Breast epithelium (tissue), 4 donors: ENCODE measurements around the gene ADAM22. TPM values are rescaled to one million over a fixed set of nuclear protein-coding genes. Genes with fewer than 3 reads are reported as not detected.

Experiments used
- DNase-seq, 2 donors: peaks; one replicate each; pipeline ENCODE4 v3.0.0-alpha.2; 2019; ENCODE audit warnings: low spot score in 2 of 2
- H3K27ac ChIP-seq, 2 donors: fragments of 200-600 bp; sonication (generic) in 1 of 2; one replicate each; pipeline ENCODE4 v1.5.1; 2016 to 2019; ENCODE audit warnings: mild to moderate bottlenecking in 1 of 2
- H3K27me3 ChIP-seq, 2 donors: fragments of 200-600 bp; sonication (generic) in 1 of 2; one replicate each; pipeline versions ENCODE4 v1.5.1 to v1.6.0; 2017 to 2019; ENCODE audit warnings: control low read depth in 1 of 2, mild to moderate bottlenecking in 1 of 2
- H3K36me3 ChIP-seq: fragments of 200-600 bp; one replicate; pipeline ENCODE4 v1.5.1; 2019
- H3K4me1 ChIP-seq, 2 donors: fragments of 200-600 bp; sonication (generic); one replicate each; pipeline ENCODE4 v1.5.1; 2016 to 2019; ENCODE audit warnings: control low read depth in 1 of 2
- H3K4me3 ChIP-seq, 3 donors: fragments of 200-600 bp; sonication (generic); 1 replicate in 2 of 3; 2 replicates in 1 of 3; pipeline ENCODE4 v1.5.1; 2016 to 2019; ENCODE audit warnings: mild to moderate bottlenecking in 3 of 3, moderate library complexity in 2 of 3
- H3K9me3 ChIP-seq, 2 donors: fragments of 200-600 bp; sonication (generic) in 1 of 2; one replicate each; pipeline ENCODE4 v1.5.1; 2016 to 2019; ENCODE audit warnings: control low read depth in 1 of 2
- POLR2A ChIP-seq: fragments of 450-650 bp; IDR thresholded peaks from one replicate; pipeline ENCODE4 v1.6.1; 2016; ENCODE audit warnings: antibody characterized with exemption, mild to moderate bottlenecking, moderate library complexity
- POLR2AphosphoS5 ChIP-seq, 3 donors: sonication (generic); formaldehyde crosslinking; IDR thresholded peaks; one replicate each; pipeline ENCODE4 v1.6.1; 2017; ENCODE audit warnings: antibody characterized with exemption in 3 of 3
- intact Hi-C: fragments of 100-400 bp; cut with DNase I; formaldehyde crosslinking; loops from one replicate; pipeline ENCODE4 v1.15.1; 2023; ENCODE audit warnings: low total_unique reads
- total RNA-seq, 3 donors: library from RNA; depleted of rRNA; stranded (reverse); fragments of >200 nt; gene quantifications; one replicate each; pipeline ENCODE4 v1.1.0, GENCODE V29; 2016
- TF ChIP-seq, protein P1 (sequence below), 3 donors: fragments of 450-650 bp; IDR thresholded peaks; one replicate each; pipeline ENCODE4 v1.5.1; 2016 to 2017; ENCODE audit warnings: antibody characterized with exemption in 3 of 3, mild to moderate bottlenecking in 3 of 3, moderate library complexity in 3 of 3

The ADAM22 gene
- total RNA-seq, 3 donors from 2014 or later: 2.3 to 7.5 (median 3.4) TPM

DNA sequence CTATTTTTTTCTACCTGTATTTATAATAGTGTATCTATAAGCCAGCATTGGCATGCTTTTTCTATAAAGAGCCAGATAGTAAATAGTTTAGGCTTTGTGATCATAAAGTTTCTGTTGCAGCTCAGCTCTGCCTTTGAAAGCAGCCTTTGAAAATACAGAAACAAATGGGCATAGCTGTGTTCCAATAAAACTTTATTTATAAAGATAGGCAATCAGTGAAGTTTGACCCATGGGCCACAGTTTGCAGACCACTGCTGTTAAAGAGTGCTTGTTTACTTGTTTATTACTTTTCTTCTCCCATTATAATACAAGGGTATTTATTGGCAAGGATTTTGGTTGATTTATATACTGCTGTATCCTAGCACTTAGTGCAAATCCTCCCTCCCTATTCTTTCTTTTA is 213.3 kb downstream of the ADAM22 start:
- Histone ChIP-seq H3K27me3 (no peaks in the 10 kb centered on the region), H3K4me3 (no peak overlapping the region), H3K9me3 (no peaks in the 10 kb centered on the region), H3K27ac (no peak overlapping the region), H3K36me3 (no peaks in the 10 kb centered on the region), H3K4me1 (no peaks in the 10 kb centered on the region)
- TF ChIP-seq POLR2A: no peak
- TF ChIP-seq, protein P1, sequence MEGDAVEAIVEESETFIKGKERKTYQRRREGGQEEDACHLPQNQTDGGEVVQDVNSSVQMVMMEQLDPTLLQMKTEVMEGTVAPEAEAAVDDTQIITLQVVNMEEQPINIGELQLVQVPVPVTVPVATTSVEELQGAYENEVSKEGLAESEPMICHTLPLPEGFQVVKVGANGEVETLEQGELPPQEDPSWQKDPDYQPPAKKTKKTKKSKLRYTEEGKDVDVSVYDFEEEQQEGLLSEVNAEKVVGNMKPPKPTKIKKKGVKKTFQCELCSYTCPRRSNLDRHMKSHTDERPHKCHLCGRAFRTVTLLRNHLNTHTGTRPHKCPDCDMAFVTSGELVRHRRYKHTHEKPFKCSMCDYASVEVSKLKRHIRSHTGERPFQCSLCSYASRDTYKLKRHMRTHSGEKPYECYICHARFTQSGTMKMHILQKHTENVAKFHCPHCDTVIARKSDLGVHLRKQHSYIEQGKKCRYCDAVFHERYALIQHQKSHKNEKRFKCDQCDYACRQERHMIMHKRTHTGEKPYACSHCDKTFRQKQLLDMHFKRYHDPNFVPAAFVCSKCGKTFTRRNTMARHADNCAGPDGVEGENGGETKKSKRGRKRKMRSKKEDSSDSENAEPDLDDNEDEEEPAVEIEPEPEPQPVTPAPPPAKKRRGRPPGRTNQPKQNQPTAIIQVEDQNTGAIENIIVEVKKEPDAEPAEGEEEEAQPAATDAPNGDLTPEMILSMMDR (IDR thresholded peaks at IDR 0.05): no peak
- DNase-seq: no peak
- intact Hi-C loops: no loop called here

DNA sequence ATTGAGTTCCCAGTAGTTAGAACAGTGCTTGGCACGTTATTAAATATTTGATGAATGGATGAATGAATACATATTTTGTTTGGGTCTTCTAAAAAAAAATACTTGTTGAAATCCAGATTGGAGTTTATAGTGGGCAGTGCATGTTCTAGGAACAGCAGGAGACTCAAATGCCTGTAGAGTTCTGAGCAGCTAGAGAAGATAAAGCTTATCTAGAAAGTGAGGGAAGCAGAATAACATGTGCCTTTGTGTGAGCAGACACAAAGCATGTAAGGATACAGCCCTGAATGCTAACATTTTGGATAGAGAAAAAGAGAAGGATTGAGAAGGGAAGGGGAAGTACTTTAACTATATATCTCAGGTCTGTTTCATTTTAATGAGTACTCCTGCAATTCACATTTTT is 213.9 kb downstream of the ADAM22 start:
- no peak for DNase-seq
- TF ChIP-seq POLR2A (no peak), POLR2AphosphoS5 (IDR thresholded peaks at IDR 0.05) (no peak)
- TF ChIP-seq, protein P1 (IDR thresholded peaks at IDR 0.05): no peak

DNA sequence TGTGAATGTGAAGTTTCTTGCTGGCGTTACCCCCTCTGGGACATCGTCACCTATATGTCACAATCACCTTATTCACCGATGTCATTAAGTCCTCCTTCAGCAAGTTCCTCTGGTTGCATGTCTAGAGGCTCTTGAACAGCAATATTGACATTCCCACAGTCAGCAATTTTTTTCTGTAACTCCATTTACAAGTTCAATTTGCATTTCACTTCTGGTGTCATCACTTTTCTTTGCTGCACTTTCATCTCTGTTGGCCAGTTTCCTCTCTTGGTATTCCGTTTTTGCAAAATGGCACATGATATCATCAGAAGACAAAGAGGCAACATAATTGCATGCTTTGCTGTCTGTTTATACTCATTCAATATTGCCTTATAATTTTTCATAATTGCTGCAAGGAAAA is 216.0 kb downstream of the ADAM22 start:
- Histone ChIP-seq H3K4me3 (no peak overlapping the region), H3K27ac (no peak overlapping the region), H3K9me3 (no peaks in the 10 kb centered on the region), H3K36me3 (no peaks in the 10 kb centered on the region), H3K4me1 (no peaks in the 10 kb centered on the region), H3K27me3 (no peaks in the 10 kb centered on the region)
- TF ChIP-seq, protein P1 (IDR thresholded peaks at IDR 0.05): no peak
- TF ChIP-seq POLR2AphosphoS5 (IDR thresholded peaks at IDR 0.05) (no peak), POLR2A (no peak)
- DNase-seq: no peak
- intact Hi-C loops: no loop called here

More for the DNA sequence above, 213.9 kb downstream of the ADAM22 start:
- no peaks in the 10 kb centered on the region for H3K27me3 ChIP-seq
- intact Hi-C loops: no loop called here
- no peaks in the 10 kb centered on the region for H3K9me3 ChIP-seq
- H3K27ac ChIP-seq: no peak overlapping the region
- no peaks in the 10 kb centered on the region for H3K36me3 ChIP-seq
- no peak overlapping the region for H3K4me3 ChIP-seq
- no peaks in the 10 kb centered on the region for H3K4me1 ChIP-seq

DNA sequence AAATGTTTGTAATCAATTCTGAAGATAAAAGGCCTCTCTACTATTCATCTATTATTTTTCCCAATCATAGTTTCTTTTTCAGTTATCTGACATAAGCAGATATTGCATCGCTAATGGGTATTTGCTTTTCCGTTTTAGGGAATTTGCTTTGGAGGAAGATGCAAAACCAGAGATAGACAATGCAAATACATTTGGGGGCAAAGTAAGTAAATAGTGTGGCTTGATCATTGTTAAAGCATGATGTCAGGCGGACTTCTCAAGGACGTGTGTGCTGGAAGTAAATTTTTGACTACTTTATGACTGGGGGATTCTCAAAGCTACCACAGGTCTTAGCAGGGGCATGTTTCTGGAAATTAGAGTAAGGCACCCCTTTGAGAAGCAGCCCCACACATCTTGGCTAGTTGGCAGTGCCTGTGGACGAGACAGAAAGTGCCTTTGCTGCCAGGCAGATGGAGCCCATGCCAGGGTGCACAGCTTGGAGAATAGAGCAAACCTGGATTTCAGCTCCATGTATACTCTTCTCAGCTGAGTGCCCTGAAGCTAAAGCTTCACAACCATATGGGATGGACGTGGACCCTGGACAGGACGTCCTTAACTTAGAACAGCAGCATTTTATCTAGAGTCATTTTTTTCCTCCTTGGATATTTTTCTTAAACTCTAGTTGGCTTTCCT is 217.2 kb downstream of the ADAM22 start:
- DNase-seq: no peak
- TF ChIP-seq, protein P1 (IDR thresholded peaks at IDR 0.05): no peak
- TF ChIP-seq POLR2A (no peak), POLR2AphosphoS5 (IDR thresholded peaks at IDR 0.05) (no peak)
- H3K27ac ChIP-seq: no peak overlapping the region
- no peaks in the 10 kb centered on the region for H3K4me1 ChIP-seq
- no peaks in the 10 kb centered on the region for H3K27me3 ChIP-seq
- intact Hi-C loops: no loop called here
- no peak overlapping the region for H3K4me3 ChIP-seq
- no peaks in the 10 kb centered on the region for H3K9me3 ChIP-seq
- no peaks in the 10 kb centered on the region for H3K36me3 ChIP-seq

DNA sequence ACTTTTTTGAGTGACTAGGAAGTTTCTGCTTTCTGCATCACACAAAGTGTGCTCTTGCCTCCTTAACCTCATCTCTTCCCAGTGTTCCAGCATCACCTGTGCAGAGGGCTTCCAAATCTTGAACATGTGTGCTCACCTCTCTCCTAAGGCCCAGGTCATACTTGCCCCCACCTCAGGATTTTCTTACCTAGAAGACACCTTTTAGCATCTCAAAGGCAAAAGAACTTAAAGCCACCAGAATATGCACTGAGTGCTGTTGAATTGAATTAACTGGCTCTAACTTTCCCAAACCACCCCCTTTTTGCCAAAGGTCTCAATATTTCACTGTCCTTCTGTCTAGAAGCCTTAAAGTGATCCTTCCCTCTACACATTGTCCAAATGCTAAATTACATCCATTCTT is 219.3 kb downstream of the ADAM22 start:
- H3K9me3 ChIP-seq: no peaks in the 10 kb centered on the region
- no peaks in the 10 kb centered on the region for H3K4me1 ChIP-seq
- H3K36me3 ChIP-seq: no peaks in the 10 kb centered on the region
- no peak for TF ChIP-seq POLR2AphosphoS5 (IDR thresholded peaks at IDR 0.05)
- TF ChIP-seq, protein P1 (IDR thresholded peaks at IDR 0.05): no peak
- no peak for TF ChIP-seq POLR2A
- no peaks in the 10 kb centered on the region for H3K27me3 ChIP-seq
- intact Hi-C loops: no loop called here
- H3K27ac ChIP-seq: no peak overlapping the region
- DNase-seq: no peak
- no peak overlapping the region for H3K4me3 ChIP-seq
